ENCODE measurements around the gene PPM1N. TPM values are rescaled to one million over a fixed set of nuclear protein-coding genes. Genes with fewer than 3 reads are reported as not detected.

The PPM1N gene, protein sequence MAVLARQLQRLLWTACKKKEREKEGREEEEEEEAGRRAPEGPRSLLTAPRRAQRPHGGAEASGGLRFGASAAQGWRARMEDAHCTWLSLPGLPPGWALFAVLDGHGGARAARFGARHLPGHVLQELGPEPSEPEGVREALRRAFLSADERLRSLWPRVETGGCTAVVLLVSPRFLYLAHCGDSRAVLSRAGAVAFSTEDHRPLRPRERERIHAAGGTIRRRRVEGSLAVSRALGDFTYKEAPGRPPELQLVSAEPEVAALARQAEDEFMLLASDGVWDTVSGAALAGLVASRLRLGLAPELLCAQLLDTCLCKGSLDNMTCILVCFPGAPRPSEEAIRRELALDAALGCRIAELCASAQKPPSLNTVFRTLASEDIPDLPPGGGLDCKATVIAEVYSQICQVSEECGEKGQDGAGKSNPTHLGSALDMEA
- 0.94 TPM for total RNA-seq

GRCh38 chr19:45498411-45499195, at the start of gene PPM1N:
Gene PPM1N, plus strand, starts transcription at chr19:45498443. Its CDS starts 30 bp downstream, at chr19:45498473.

GRCh38 chr19:45467456-45468158, 30.6 kb upstream of the PPM1N start, which contains the start of gene FOSB:
Gene FOSB, plus strand, starts transcription at chr19:45467996. Its CDS starts 591 bp downstream, at chr19:45468587.

DNA sequence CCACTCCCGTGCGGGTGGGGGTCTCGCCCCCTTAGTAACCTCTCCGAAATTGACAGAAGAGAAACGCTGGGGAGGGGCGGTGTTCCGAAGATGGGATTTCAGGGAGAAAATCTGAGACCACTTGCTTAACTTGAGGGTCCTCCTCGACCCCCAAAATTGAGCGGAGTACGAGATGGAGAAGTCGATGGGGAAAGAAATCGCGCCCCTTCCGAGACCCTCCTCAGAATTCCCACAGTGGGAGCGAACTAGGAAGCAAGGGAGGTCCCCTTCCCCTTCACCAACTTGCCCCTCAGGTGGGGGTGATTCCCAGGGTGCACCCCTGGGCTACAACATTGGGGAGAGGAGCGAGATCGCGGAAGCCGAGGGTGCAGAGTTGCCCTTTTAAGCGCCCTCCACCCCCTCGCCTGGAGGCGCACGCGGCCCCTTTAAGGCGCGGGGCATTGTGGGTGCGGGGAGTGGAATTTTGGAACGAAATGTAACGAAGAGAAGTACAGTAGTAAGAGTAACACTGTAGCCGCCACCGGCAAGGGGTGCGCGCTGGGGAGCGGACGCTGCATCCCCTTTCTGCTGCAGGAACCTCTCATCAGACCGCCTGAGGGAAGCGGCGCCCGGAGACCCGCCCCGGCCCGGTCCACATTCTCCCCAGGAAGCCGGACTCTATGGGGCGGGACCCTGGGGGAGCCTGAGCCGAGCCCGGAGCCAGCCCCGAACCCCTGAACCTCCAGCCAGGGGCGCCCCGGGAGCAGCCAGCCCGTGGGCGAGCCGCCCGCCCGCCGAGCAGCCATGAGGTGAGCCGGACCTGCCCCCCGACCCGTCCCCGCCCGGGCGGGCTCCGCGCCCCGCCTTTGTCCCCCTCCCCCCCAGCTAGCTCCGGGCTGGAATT, 9.0 kb downstream of the PPM1N start, which contains the start of gene VASP:
TSS of gene VASP (plus strand) at position 491 of the 883 bp plus-strand sequence. CDS start at position 784, 293 bp downstream.

Other genes with a start within 250 kb of the PPM1N start
- gene MARK4, start 247.2 kb upstream of the PPM1N start, total RNA-seq, result 28.2 TPM
- not detected for gene CKM, start 175.6 kb upstream of the PPM1N start, total RNA-seq
- gene KLC3, start 157.7 kb upstream of the PPM1N start, total RNA-seq, result not detected
- gene ERCC2, start 127.9 kb upstream of the PPM1N start, total RNA-seq, result 24.1 TPM
- gene PPP1R13L, start 93.4 kb upstream of the PPM1N start, total RNA-seq, result 0.31 TPM
- 3.8 TPM for gene POLR1G, start 91.8 kb upstream of the PPM1N start, total RNA-seq
- gene ERCC1, start 74.5 kb upstream of the PPM1N start, total RNA-seq, result 64.8 TPM
- 1.3 TPM for gene FOSB, start 30.4 kb upstream of the PPM1N start, total RNA-seq
- 68.5 TPM for gene RTN2, start 1.4 kb upstream of the PPM1N start, total RNA-seq
- gene VASP, start 9.0 kb downstream of the PPM1N start, total RNA-seq, result 7.8 TPM
- gene OPA3, start 86.4 kb downstream of the PPM1N start, total RNA-seq, result 2.2 TPM
- gene GPR4, start 103.8 kb downstream of the PPM1N start, total RNA-seq, result 0.31 TPM
- 55.1 TPM for gene EML2, start 141.0 kb downstream of the PPM1N start, total RNA-seq
- gene GIPR, start 169.8 kb downstream of the PPM1N start, total RNA-seq, result 0.31 TPM
- gene SNRPD2, start 193.5 kb downstream of the PPM1N start, total RNA-seq, result 84.5 TPM
- gene QPCTL, start 194.2 kb downstream of the PPM1N start, total RNA-seq, result 4.7 TPM
- gene FBXO46, start 232.5 kb downstream of the PPM1N start, total RNA-seq, result 14.7 TPM
- not detected for gene MEIOSIN, start 235.0 kb downstream of the PPM1N start, total RNA-seq

Data from parietal lobe (tissue), 1 donor.